Gastrocnemius medialis (tissue), 4 donors: ENCODE measurements around the gene AHRR. TPM values are rescaled to one million over a fixed set of nuclear protein-coding genes. Genes with fewer than 3 reads are reported as not detected.

ENCODE experiments used
- ATAC-seq, 2 donors: fragments of 150-250 bp; one replicate each; pipeline ENCODE4 v1.9.1; 2016
- DNase-seq, 2 donors: peaks; one replicate each; pipeline ENCODE4 v3.0.0-alpha.2; 2019
- H3K27ac ChIP-seq, 4 donors: fragments of 200-600 bp; sonication (generic); 1 replicate in 1 of 4; 2 replicates in 3 of 4; pipeline ENCODE4 v1.5.1; 2016 to 2018; ENCODE audit warnings: mild to moderate bottlenecking in 2 of 4, moderate library complexity in 1 of 4
- H3K27me3 ChIP-seq, 3 donors: fragments of 200-600 bp; sonication (generic) in 2 of 3; 1 replicate in 1 of 3; 2 replicates in 2 of 3; pipeline versions ENCODE4 v1.5.1 to v1.6.0; 2016 to 2019; ENCODE audit warnings: mild to moderate bottlenecking in 1 of 3, moderate library complexity in 1 of 3
- H3K36me3 ChIP-seq, 2 donors: fragments of 200-600 bp; sonication (generic) in 1 of 2; one replicate each; pipeline ENCODE4 v1.5.1; 2017 to 2018
- H3K4me1 ChIP-seq, 2 donors: fragments of 200-600 bp; sonication (generic) in 1 of 2; one replicate each; pipeline ENCODE4 v1.5.1; 2016 to 2017; ENCODE audit warnings: mild to moderate bottlenecking in 2 of 2
- H3K4me3 ChIP-seq, 4 donors: fragments of 200-600 bp; sonication (generic) in 3 of 4; 1 replicate in 1 of 4; 2 replicates in 3 of 4; pipeline ENCODE4 v1.5.1; 2016 to 2019; ENCODE audit warnings: mild to moderate bottlenecking in 2 of 4
- H3K9me3 ChIP-seq, 3 donors: fragments of 200-600 bp; sonication (generic) in 2 of 3; 1 replicate in 1 of 3; 2 replicates in 2 of 3; pipeline ENCODE4 v1.5.1; 2016 to 2019
- CTCF ChIP-seq, 5 experiments: fragments of 450-650 bp in 3 of 5; fragments of 200-600 bp in 2 of 5; sonication (generic) in 2 of 5; IDR thresholded peaks in 4 of 5; conservative IDR thresholded peaks in 1 of 5; 1 replicate in 4 of 5; 2 replicates in 1 of 5; pipeline ENCODE4 v1.5.1; 2016 to 2019; ENCODE audit warnings: antibody characterized with exemption in 5 of 5, mild to moderate bottlenecking in 3 of 5, moderate library complexity in 3 of 5
- POLR2A ChIP-seq, 2 donors: fragments of 450-650 bp; IDR thresholded peaks; one replicate each; pipeline ENCODE4 v1.6.1; 2017; ENCODE audit warnings: antibody characterized with exemption in 2 of 2, mild to moderate bottlenecking in 2 of 2, moderate library complexity in 2 of 2
- in situ Hi-C, 4 donors: fragments of 200-750 bp; cut with MboI; loops; one replicate each; pipeline versions ENCODE4 v1.15.0 to v1.8.0; 2017; ENCODE audit warnings: low sequenced_read_pairs in 4 of 4
- intact Hi-C: fragments of 100-400 bp; cut with DNase I; formaldehyde crosslinking; loops from one replicate; pipeline ENCODE4 v1.15.1; 2023; ENCODE audit warnings: low total_unique reads
- total RNA-seq, 4 donors: library from RNA; depleted of rRNA; stranded (reverse); fragments of >200 nt; gene quantifications; one replicate each; pipeline versions ENCODE4 v1.1.0 to v1.2.3, GENCODE V29; 2016

Gene AHRR
- total RNA-seq, 4 donors from 2014 or later = 0.05 to 1.3 (median 0.18) TPM; not detected in 1

DNA sequence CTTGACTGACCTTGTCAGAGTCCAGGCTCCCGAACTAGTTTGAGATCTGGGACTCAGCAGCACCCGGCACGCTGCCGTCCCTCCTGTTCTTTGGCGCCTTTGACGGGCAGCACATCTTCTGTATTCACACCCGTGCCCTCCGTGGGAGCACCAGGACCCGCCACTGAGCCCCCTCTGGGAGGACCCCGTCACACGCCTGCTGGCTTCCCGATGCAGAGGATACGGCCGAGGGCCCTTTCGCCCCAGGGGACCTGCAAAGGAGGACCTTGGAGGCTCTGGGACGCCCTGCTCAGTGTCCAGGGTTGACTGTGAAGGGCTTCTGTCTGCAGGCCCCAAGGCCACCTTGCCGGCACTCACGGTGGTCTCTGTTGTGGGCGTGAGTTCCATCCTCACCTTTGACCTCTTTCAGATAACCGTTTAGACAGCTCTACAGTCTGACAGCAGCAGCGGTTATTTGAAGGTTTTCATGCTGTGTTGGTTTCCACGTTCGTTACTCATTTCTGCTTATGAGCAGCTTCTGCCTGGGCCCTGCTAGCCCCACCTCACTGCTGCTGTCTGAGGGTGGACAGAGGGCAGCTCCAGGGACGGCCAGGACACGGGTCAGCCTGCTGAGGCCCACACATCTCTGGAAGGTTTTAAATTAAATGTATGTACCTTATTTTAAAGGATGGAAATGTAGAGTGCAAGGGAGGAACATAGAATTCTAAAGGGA, 108.9 kb downstream of the AHRR start:
- no peaks in the 10 kb centered on the region for H3K9me3 ChIP-seq
- no peaks in the 10 kb centered on the region for H3K36me3 ChIP-seq
- ATAC-seq (no peak), DNase-seq (no peak)
- in situ Hi-C loops = no loop called here
- no peak overlapping the region for H3K27ac ChIP-seq
- intact Hi-C loops = no loop called here
- TF ChIP-seq POLR2A (IDR thresholded peaks at IDR 0.05) (no peak), CTCF (IDR thresholded peaks at IDR 0.05 in 4 of 5, conservative IDR thresholded peaks at IDR 0.05 in 1 of 5) (no peak)
- H3K27me3 ChIP-seq = peaks cover 3 to 20% (median 12%) of the 10 kb centered on the region in 3 donors
- H3K4me1 ChIP-seq = no peaks in the 10 kb centered on the region
- H3K4me3 ChIP-seq = no peak overlapping the region

DNA sequence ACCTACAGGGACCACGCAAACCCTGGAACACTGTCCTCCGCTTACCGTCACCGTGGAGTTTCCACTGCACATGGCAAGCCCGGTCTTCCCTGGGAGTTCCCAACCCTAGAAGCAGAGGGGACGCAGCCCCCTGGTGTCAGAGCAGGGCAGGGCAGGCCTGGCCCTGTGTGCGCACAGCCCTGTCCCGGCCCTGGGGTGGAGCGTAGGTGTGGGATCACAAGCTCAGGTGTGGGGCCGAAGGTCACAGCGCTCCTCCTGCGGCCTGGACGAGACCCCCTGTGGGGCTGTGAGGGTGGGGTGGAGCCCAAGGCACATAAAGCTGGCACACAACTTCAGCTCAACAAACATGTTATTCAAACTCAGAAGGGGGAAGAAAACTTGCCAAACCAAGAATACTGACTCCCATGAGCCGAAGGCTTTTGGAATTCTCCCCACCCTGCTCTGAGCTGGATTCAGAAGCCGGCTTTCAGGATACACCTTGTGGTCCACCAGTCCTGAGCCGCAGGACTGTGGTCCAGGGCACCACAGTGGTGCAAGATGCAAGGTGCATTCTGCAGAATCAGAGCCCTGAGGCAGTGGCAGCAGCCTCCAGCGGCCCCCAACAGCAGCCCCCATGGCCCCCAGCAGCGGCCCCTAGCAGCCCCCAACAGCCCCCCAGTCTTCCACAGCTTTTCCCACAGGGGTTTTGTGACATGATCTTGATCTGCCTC, 109.6 kb downstream of the AHRR start:
- H3K27ac ChIP-seq = no peak overlapping the region
- no peak for ATAC-seq
- H3K9me3 ChIP-seq = no peaks in the 10 kb centered on the region
- no peak overlapping the region for H3K4me3 ChIP-seq
- no peaks in the 10 kb centered on the region for H3K4me1 ChIP-seq
- intact Hi-C loops (no loop called here), in situ Hi-C loops (no loop called here)
- TF ChIP-seq POLR2A (IDR thresholded peaks at IDR 0.05) = no peak
- TF ChIP-seq CTCF (IDR thresholded peaks at IDR 0.05 in 4 of 5, conservative IDR thresholded peaks at IDR 0.05 in 1 of 5) = peak in 2 of 5 experiments; percentile 18 to 52
- peaks cover 3 to 20% (median 12%) of the 10 kb centered on the region in 3 donors for H3K27me3 ChIP-seq
- DNase-seq = no peak
- H3K36me3 ChIP-seq = no peaks in the 10 kb centered on the region

DNA sequence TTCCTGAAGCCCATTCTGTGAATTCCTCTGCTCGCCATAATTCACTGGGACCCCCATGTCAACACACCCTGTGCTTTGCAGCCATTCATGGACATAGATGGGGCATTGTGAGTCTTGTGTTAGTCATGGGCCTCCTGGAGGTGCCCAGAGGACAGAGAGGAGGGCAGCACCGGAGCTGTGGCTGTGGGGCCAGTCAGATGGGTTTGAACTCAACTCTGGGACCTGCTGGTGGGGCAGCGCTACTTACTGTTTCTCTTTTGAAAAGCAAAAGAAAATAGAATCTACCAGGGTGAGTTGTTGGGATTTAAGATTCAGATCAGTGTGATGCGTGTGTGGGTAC, 110.2 kb downstream of the AHRR start:
- Histone ChIP-seq H3K4me1 (no peaks in the 10 kb centered on the region), H3K4me3 (no peak overlapping the region), H3K9me3 (no peaks in the 10 kb centered on the region), H3K27me3 (peaks cover 3 to 20% (median 12%) of the 10 kb centered on the region in 3 donors), H3K36me3 (no peaks in the 10 kb centered on the region), H3K27ac (no peak overlapping the region)
- ATAC-seq = no peak
- intact Hi-C loops (no loop called here), in situ Hi-C loops (no loop called here)
- no peak for DNase-seq
- no peak for TF ChIP-seq POLR2A (IDR thresholded peaks at IDR 0.05)
- no peak for TF ChIP-seq CTCF (IDR thresholded peaks at IDR 0.05 in 4 of 5, conservative IDR thresholded peaks at IDR 0.05 in 1 of 5)

DNA sequence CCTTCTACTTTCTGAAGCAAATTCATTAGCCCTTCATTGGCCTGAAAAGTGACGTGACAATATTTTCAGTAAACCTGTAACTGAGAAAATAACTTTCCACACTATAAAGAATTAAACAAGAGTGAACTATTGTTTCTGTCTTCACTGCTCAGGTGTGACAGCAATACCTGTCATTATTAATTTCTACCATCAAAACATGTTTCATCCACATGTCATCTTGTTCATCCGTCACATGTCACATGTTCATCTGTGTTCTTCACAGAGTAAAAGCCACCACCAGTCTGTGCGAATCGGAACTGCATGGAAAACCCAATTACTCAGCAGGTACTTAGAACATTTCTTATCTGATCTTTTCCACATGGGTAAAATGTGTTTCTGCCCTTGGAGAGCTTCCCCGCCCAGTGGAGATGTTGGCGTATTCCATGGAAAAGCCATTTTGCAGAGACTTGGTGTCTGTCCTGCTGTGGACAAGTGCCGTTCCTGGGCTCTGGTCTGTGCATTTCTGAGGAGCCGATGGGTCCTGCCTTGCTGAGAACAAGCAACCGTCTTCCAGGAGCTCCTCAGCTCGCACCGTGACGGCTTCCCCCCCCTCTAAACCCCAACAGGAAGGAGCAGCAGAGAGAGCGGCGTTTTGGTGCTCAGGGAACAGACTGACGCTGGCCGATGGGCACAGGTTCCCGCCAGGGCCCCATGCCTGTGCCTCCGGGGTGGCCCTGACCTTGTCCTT, 110.8 kb downstream of the AHRR start:
- DNase-seq (no peak), ATAC-seq (no peak)
- no peaks in the 10 kb centered on the region for H3K4me1 ChIP-seq
- no peak overlapping the region for H3K27ac ChIP-seq
- intact Hi-C loops = no loop called here
- no peaks in the 10 kb centered on the region for H3K9me3 ChIP-seq
- TF ChIP-seq POLR2A (IDR thresholded peaks at IDR 0.05) (no peak), CTCF (IDR thresholded peaks at IDR 0.05 in 4 of 5, conservative IDR thresholded peaks at IDR 0.05 in 1 of 5) (no peak)
- peaks cover 7 to 24% (median 12%) of the 10 kb centered on the region in 3 donors for H3K27me3 ChIP-seq
- H3K36me3 ChIP-seq = no peaks in the 10 kb centered on the region
- H3K4me3 ChIP-seq = no peak overlapping the region
- in situ Hi-C loops = no loop called here
